Skeletal muscle tissue (tissue), 4 donors: ENCODE results near the gene FOXP1. TPM values are rescaled to one million over a fixed set of nuclear protein-coding genes. Genes with fewer than 3 reads are reported as not detected.
A peak's percentile ranks its signal among the peaks of the same experiment; 100 is the strongest.

Experiments
- H3K27ac ChIP-seq: one replicate; pipeline ENCODE4 v1.7.0; 2013; ENCODE audit warnings: mild to moderate bottlenecking, low read depth, low read length, inconsistent platforms
- H3K27me3 ChIP-seq, 3 donors: one replicate each; pipeline ENCODE4 v1.7.0; 2013; ENCODE audit warnings: low read length in 3 of 3; ENCODE audit not compliant: control insufficient read depth in 3 of 3, insufficient read depth in 3 of 3
- H3K36me3 ChIP-seq, 3 donors: one replicate each; pipeline ENCODE4 v1.7.0; 2013; ENCODE audit warnings: low read length in 3 of 3; ENCODE audit not compliant: control insufficient read depth in 3 of 3, insufficient read depth in 3 of 3
- H3K4me1 ChIP-seq, 3 donors: one replicate each; pipeline ENCODE4 v1.7.0; 2013; ENCODE audit warnings: low read length in 3 of 3, mild to moderate bottlenecking in 3 of 3; ENCODE audit not compliant: control insufficient read depth in 3 of 3, insufficient read depth in 3 of 3
- H3K4me3 ChIP-seq, 3 donors: one replicate each; pipeline ENCODE4 v1.7.0; 2013; ENCODE audit warnings: low read length in 3 of 3
- H3K9ac ChIP-seq, 3 donors: one replicate each; pipeline ENCODE4 v1.7.0; 2013; ENCODE audit warnings: low read length in 3 of 3, mild to moderate bottlenecking in 3 of 3, moderate library complexity in 2 of 3, low read depth in 1 of 3
- H3K9me3 ChIP-seq, 3 donors: one replicate each; pipeline ENCODE4 v1.7.0; 2013; ENCODE audit warnings: low read length in 3 of 3; ENCODE audit not compliant: control insufficient read depth in 3 of 3
- total RNA-seq: library from RNA; depleted of rRNA; stranded (reverse); fragments of >200 nt; gene quantifications from one replicate; pipeline ENCODE4 v1.2.3, GENCODE V29; 2014
- donor health status: Osteomylitis.

Gene FOXP1
- total RNA-seq, 1 donor from 2014 or later, result 36.0 TPM

GRCh38 chr3:71304684-71305083 lies 278.8 kb downstream of the FOXP1 start:
- Histone ChIP-seq H3K4me3 (peak overlapping the region in 1 of 3 donors; percentile 79), H3K4me1 (peaks cover 2 to 25% (median 17%) of the 10 kb centered on the region in 3 donors), H3K27ac (peak overlapping the region; percentile 80), H3K9me3 (no peaks in the 10 kb centered on the region), H3K36me3 (no peaks in the 10 kb centered on the region), H3K9ac (peak overlapping the region in 1 of 3 donors; percentile 16), H3K27me3 (no peaks in the 10 kb centered on the region)

GRCh38 chr3:71304247-71304646 lies 279.3 kb downstream of the FOXP1 start:
- H3K4me1 ChIP-seq, result peaks cover 2 to 25% (median 17%) of the 10 kb centered on the region in 3 donors
- H3K36me3 ChIP-seq, result no peaks in the 10 kb centered on the region
- no peak overlapping the region for H3K27ac ChIP-seq
- no peak overlapping the region for H3K9ac ChIP-seq
- no peaks in the 10 kb centered on the region for H3K9me3 ChIP-seq
- H3K4me3 ChIP-seq, result no peak overlapping the region
- no peaks in the 10 kb centered on the region for H3K27me3 ChIP-seq

- Histone ChIP-seq H3K9ac (no peak overlapping the region), H3K27me3 (no peaks in the 10 kb centered on the region)
Observed at GRCh38 chr3:71303627-71304200, 279.8 kb downstream of the FOXP1 start.

GRCh38 chr3:71302604-71303003 lies 280.9 kb downstream of the FOXP1 start:
- Histone ChIP-seq H3K36me3 (no peaks in the 10 kb centered on the region), H3K9me3 (no peaks in the 10 kb centered on the region), H3K4me3 (no peak overlapping the region), H3K9ac (no peak overlapping the region), H3K27ac (no peak overlapping the region), H3K27me3 (no peaks in the 10 kb centered on the region), H3K4me1 (peaks cover 2 to 25% (median 17%) of the 10 kb centered on the region in 3 donors)

More at GRCh38 chr3:71303627-71304200, 279.8 kb downstream of the FOXP1 start:
- no peaks in the 10 kb centered on the region for H3K9me3 ChIP-seq
- H3K27ac ChIP-seq, result no peak overlapping the region
- no peak overlapping the region for H3K4me3 ChIP-seq
- no peaks in the 10 kb centered on the region for H3K36me3 ChIP-seq
- peaks cover 2 to 25% (median 17%) of the 10 kb centered on the region in 3 donors for H3K4me1 ChIP-seq

DNA sequence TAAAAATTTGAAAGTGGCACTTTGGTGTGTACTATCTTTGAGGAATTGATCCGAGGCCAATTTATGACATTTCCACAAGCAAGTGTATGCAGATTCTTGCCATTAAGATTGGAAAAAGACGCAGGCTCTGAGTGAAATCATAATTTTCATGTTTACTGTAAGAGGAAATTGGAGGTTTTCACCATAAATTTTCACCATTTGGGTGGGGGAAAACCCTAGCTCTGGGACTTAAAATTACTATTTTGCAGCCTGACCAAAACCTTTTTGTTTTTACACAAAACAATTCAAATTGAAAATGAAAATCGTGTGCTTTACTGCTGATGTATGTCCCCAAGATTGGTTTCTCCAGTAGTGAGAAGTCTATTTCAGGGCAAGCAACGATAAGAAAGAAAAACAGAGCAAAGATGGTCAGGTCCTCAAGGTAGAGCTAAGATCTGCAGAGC lies 282.6 kb downstream of the FOXP1 start:
- Histone ChIP-seq H3K4me1 (peaks cover 1 to 22% (median 17%) of the 10 kb centered on the region in 3 donors), H3K4me3 (no peak overlapping the region), H3K36me3 (no peaks in the 10 kb centered on the region), H3K27ac (no peak overlapping the region), H3K27me3 (no peaks in the 10 kb centered on the region), H3K9ac (no peak overlapping the region), H3K9me3 (no peaks in the 10 kb centered on the region)

DNA sequence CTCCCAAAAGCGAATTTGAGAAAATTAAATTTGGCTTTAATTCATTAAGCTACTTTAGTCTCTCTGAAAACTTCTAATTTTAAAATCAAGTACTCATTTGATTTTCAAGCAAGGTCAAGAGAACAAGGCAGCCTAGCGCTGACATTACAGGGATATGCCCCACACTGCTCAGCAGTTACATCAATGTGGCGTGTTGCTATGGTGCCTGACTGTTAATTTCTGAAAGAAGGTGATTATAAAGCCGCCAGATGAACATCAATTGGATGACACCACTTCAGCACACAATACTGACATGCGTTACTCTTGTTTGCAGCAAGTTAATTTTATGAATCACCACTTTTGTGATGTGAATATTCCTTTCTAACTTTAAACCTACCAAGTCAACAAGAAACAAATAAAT lies 284.4 kb downstream of the FOXP1 start:
- H3K9ac ChIP-seq, result no peak overlapping the region
- no peaks in the 10 kb centered on the region for H3K9me3 ChIP-seq
- peaks cover 0 to 13% (median 3%) of the 10 kb centered on the region in 3 donors for H3K4me1 ChIP-seq
- no peaks in the 10 kb centered on the region for H3K36me3 ChIP-seq
- no peak overlapping the region for H3K4me3 ChIP-seq
- H3K27ac ChIP-seq, result no peak overlapping the region
- H3K27me3 ChIP-seq, result no peaks in the 10 kb centered on the region

DNA sequence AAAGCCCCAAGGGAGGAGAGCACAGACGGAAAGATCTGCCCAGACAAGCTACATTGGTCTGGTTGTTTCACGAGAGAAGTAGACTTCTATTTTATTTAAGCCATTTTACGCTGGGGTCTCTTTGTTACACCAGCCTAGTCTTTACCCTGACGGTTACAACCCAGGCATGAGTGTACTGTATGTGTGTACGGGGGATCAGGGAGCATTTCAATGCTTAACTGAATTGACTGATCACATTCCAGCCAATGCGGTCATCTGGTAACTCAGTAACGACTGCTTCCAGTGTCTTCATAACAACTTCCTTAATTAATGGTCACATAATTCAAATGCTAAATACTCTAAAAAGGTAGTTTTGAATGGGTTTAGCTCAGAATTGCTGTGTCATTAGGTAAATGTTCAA lies 288.6 kb downstream of the FOXP1 start:
- H3K27ac ChIP-seq, result no peak overlapping the region
- no peak overlapping the region for H3K4me3 ChIP-seq
- H3K4me1 ChIP-seq, result no peaks in the 10 kb centered on the region

GRCh38 chr3:71290301-71290700 lies 293.2 kb downstream of the FOXP1 start:
- H3K36me3 ChIP-seq, result no peaks in the 10 kb centered on the region
- H3K9me3 ChIP-seq, result no peaks in the 10 kb centered on the region
- H3K27ac ChIP-seq, result no peak overlapping the region
- no peaks in the 10 kb centered on the region for H3K4me1 ChIP-seq
- H3K4me3 ChIP-seq, result no peak overlapping the region
- no peak overlapping the region for H3K9ac ChIP-seq
- no peaks in the 10 kb centered on the region for H3K27me3 ChIP-seq

More for the DNA sequence above, 288.6 kb downstream of the FOXP1 start:
- Histone ChIP-seq H3K9me3 (no peaks in the 10 kb centered on the region), H3K36me3 (no peaks in the 10 kb centered on the region), H3K9ac (no peak overlapping the region), H3K27me3 (no peaks in the 10 kb centered on the region)

- Histone ChIP-seq H3K9ac (no peak overlapping the region), H3K27ac (no peak overlapping the region), H3K4me1 (no peaks in the 10 kb centered on the region), H3K9me3 (no peaks in the 10 kb centered on the region), H3K36me3 (no peaks in the 10 kb centered on the region), H3K27me3 (no peaks in the 10 kb centered on the region), H3K4me3 (no peak overlapping the region)
Observed at GRCh38 chr3:71288269-71288930, 295.1 kb downstream of the FOXP1 start.

DNA sequence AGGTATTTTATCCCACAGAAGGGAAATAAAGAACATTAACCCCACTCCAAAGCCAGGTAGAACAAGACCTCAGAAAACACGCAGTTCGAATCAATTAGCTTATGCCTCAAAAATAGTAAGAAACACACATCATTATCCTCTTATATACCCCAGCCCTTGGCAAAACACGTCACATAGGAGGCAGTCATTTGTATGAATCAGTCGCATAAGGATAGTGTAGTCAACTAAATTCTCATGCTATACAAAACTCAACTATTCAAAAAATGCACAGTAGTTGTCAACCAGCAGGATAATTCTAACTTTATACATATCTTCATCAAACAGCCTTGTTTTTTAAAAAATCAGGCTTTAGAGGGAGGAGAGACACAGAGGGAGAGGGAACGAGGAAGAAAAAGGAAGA lies 298.4 kb downstream of the FOXP1 start:
- Histone ChIP-seq H3K27me3 (no peaks in the 10 kb centered on the region), H3K36me3 (no peaks in the 10 kb centered on the region), H3K9ac (no peak overlapping the region), H3K4me3 (no peak overlapping the region), H3K4me1 (no peaks in the 10 kb centered on the region), H3K27ac (no peak overlapping the region), H3K9me3 (no peaks in the 10 kb centered on the region)
